K562 (cell line): Measurements from ENCODE around the gene EMC10. TPM values are rescaled to one million over a fixed set of nuclear protein-coding genes. Genes with fewer than 3 reads are reported as not detected.

Source experiments
- ATAC-seq: fragments of 200-7000 bp; cut with Tn5 transposase; 3 replicates; pipeline ENCODE4 v1.9.1; 2020; ENCODE audit warnings: moderate library complexity
- BruUV-seq: library from RNA; stranded (reverse); fragments of 400-500 nt; replicated peaks from 2 replicates; lab custom pipeline; 2021; lab: Mats Ljungman, UMichigan
- CTCF ChIA-PET: fragments of 300-600 bp; formaldehyde crosslinking; extraction: SDS; loops from one replicate; lab custom pipeline; 2021; ENCODE audit warnings: low intra/inter-chr PET ratio; lab: Yijun Ruan, JAX
- POLR2A ChIA-PET: fragments of 300-600, 350-650 bp; sonication (Branson Sonifier 250); formaldehyde crosslinking; extraction: SDS; loops from one replicate; lab custom pipeline; 2021; ENCODE audit warnings: antibody characterized with exemption, inconsistent platforms; lab: Yijun Ruan, JAX
- DNase-seq, 4 experiments: peaks; one replicate each; pipeline versions ENCODE4 v3.0.0 to v3.0.0-alpha.2; 2011 to 2018; ENCODE audit warnings: low spot score in 3 of 4, mixed read lengths in 3 of 4; ENCODE audit errors: extremely low read depth in 1 of 4
- FAIRE-seq: peaks from 2 replicates; lab custom pipeline; 2011; peaks lifted over from hg19 to GRCh38; lab: Jason Lieb, UNC
- H2AFZ ChIP-seq: 2 replicates; pipeline ENCODE4 v1.6.0; 2011; ENCODE audit warnings: low read depth, low read length, control low read depth, inconsistent platforms
- H3K27ac ChIP-seq: fragments of 200-600 bp; 3 replicates; pipeline ENCODE4 v1.8.0; 2011; ENCODE audit warnings: low read depth, mild to moderate bottlenecking, control low read depth, inconsistent platforms, low read length, moderate library complexity, mixed read lengths; ENCODE audit errors: extremely low read depth
- H3K27me3 ChIP-seq, 2 experiments: fragments of 300-600 bp in 1 of 2; 2 replicates in 1 of 2; 3 replicates in 1 of 2; pipeline versions ENCODE4 v1.6.0 to v1.8.0; 2011; ENCODE audit warnings: inconsistent platforms in 2 of 2, low read length in 2 of 2, mild to moderate bottlenecking in 1 of 2, mixed read lengths in 1 of 2, moderate library complexity in 1 of 2; ENCODE audit not compliant: control insufficient read depth in 2 of 2, insufficient read depth in 2 of 2
- H3K36me3 ChIP-seq: fragments of 300-600 bp; 3 replicates; pipeline ENCODE4 v1.8.0; 2011; ENCODE audit warnings: mild to moderate bottlenecking, low read length, inconsistent platforms; ENCODE audit not compliant: control insufficient read depth, insufficient read depth
- H3K4me1 ChIP-seq, 2 experiments: fragments of 200-600 bp in 1 of 2; replicated peaks in 1 of 2; 2 replicates in 1 of 2; 3 replicates in 1 of 2; pipeline versions ENCODE4 v1.5.1 to v1.8.0; 2011; ENCODE audit warnings: inconsistent platforms in 2 of 2, low read length in 2 of 2, mild to moderate bottlenecking in 1 of 2, mixed read lengths in 1 of 2, moderate library complexity in 1 of 2; ENCODE audit not compliant: control insufficient read depth in 2 of 2, insufficient read depth in 2 of 2
- H3K4me2 ChIP-seq: 2 replicates; pipeline ENCODE4 v1.6.1; 2011; ENCODE audit warnings: low read length, control low read depth, inconsistent platforms, mixed read lengths; ENCODE audit not compliant: insufficient read depth
- H3K4me3 ChIP-seq: fragments of 200-600 bp; sonication (generic), shearing (Covaris generic); 2 replicates; pipeline ENCODE4 v1.5.1; 2016; ENCODE audit warnings: control low read depth, inconsistent platforms
- H3K79me2 ChIP-seq: fragments of 200-600 bp; 3 replicates; pipeline ENCODE4 v1.8.0; 2011; ENCODE audit warnings: low read length, inconsistent platforms; ENCODE audit not compliant: control insufficient read depth, insufficient read depth
- H3K9ac ChIP-seq, 2 experiments: 2 replicates each; pipeline versions ENCODE4 v1.6.0 to v1.6.1; 2011; ENCODE audit warnings: low read depth in 2 of 2, low read length in 2 of 2, control low read depth in 1 of 2, inconsistent platforms in 1 of 2, mild to moderate bottlenecking in 1 of 2, mixed read lengths in 1 of 2; ENCODE audit not compliant: insufficient read depth in 1 of 2
- H3K9me1 ChIP-seq: one replicate; pipeline ENCODE4 v1.6.0; 2011; ENCODE audit warnings: inconsistent platforms, mild to moderate bottlenecking, low read length, moderate library complexity; ENCODE audit not compliant: control insufficient read depth, insufficient read depth
- H3K9me3 ChIP-seq: replicated peaks from 2 replicates; pipeline ENCODE4 v1.5.1; 2011; ENCODE audit warnings: low read depth, low read length, inconsistent platforms; ENCODE audit not compliant: control insufficient read depth, insufficient read depth
- H4K20me1 ChIP-seq: replicated peaks from 2 replicates; pipeline ENCODE4 v1.6.1; 2011; ENCODE audit warnings: low read length, inconsistent platforms, mixed read lengths; ENCODE audit not compliant: control insufficient read depth, insufficient read depth
- GATA2 ChIP-seq: sonication (generic); formaldehyde crosslinking; IDR thresholded peaks from 2 replicates; pipeline ENCODE4 v1.4.0; 2020; ENCODE audit warnings: mild to moderate bottlenecking, missing genetic modification reagents
- ID3 ChIP-seq, 2 experiments: fragments of 250-450 bp in 1 of 2; fragments of 450-650 bp in 1 of 2; sonication (Bioruptor Pico) in 1 of 2; IDR thresholded peaks; 2 replicates each; pipeline versions ENCODE4 v1.6.1 to v1.8.0; 2016 to 2021; ENCODE audit warnings: mild to moderate bottlenecking in 2 of 2, moderate library complexity in 2 of 2, missing compliant biosample characterization in 1 of 2, missing genetic modification characterization in 1 of 2
- LEF1 ChIP-seq: fragments of 450-650 bp; IDR thresholded peaks from 2 replicates; pipeline ENCODE4 v1.6.1; 2016; ENCODE audit warnings: mild to moderate bottlenecking
- MLLT1 ChIP-seq, 2 experiments: fragments of 450-650 bp; IDR thresholded peaks; 2 replicates each; pipeline ENCODE4 v1.6.1; 2016
- NCOA2 ChIP-seq, 2 experiments: fragments of 450-650 bp; IDR thresholded peaks; 2 replicates each; pipeline ENCODE4 v1.6.1; 2018; ENCODE audit warnings: mild to moderate bottlenecking in 2 of 2, moderate library complexity in 1 of 2; ENCODE audit not compliant: partially characterized antibody in 2 of 2
- SAFB2 ChIP-seq: fragments of 200-400 bp; formaldehyde crosslinking; IDR thresholded peaks from 2 replicates; pipeline ENCODE4 v1.6.1; 2018; ENCODE audit warnings: borderline replicate concordance, low read length, low read depth, moderate library complexity; ENCODE audit not compliant: severe bottlenecking
- ZNF224 ChIP-seq: sonication (generic); formaldehyde crosslinking; IDR thresholded peaks from 2 replicates; pipeline ENCODE4 v1.8.0; 2022; ENCODE audit warnings: mild to moderate bottlenecking, missing genetic modification reagents
- WGBS: fragments of 100-300 bp; shearing (Covaris generic); methylation state at CpG from one replicate; pipeline ENCODE4 v1.1.6; 2016; ENCODE audit warnings: low coverage, mixed read lengths; ENCODE audit not compliant: insufficient coverage; ENCODE audit errors: missing lambda C conversion rate; 5-methylcytosine and 5-hydroxymethylcytosine counted together
- in situ Hi-C: fragments of 300-500 bp; cut with MboI; formaldehyde crosslinking; loops from 4 replicates; pipeline ENCODE4 v1.15.0; 2018; ENCODE audit warnings: inconsistent platforms, mixed read lengths
- intact Hi-C: fragments of 100-400 bp; cut with micrococcal nuclease; formaldehyde crosslinking; loops from 2 replicates; pipeline ENCODE4 v1.14.2; 2022
- polyA plus RNA-seq, 8 experiments: library from polyadenylated mRNA; depleted of rRNA in 4 of 8; stranded (reverse) in 5 of 8; unstranded in 3 of 8; fragments of >200 nt; fragmentation: Nextera tagmentation in 2 of 8; fragmentation: Illumina TruSeq in 1 of 8; extraction: Ambion mirVana in 2 of 8; extraction: Trizol in 1 of 8; gene quantifications; 2 replicates each; pipeline versions ENCODE4 v1.2.1 to v1.2.3, GENCODE V29; 2011 to 2014; ENCODE audit warnings: inconsistent platforms in 1 of 8, missing spikeins in 1 of 8
- total RNA-seq, 7 experiments: library from RNA; depleted of rRNA in 6 of 7; stranded (reverse); fragments of >200 nt in 6 of 7; fragmentation: Illumina TruSeq in 2 of 7; extraction: Trizol in 2 of 7; gene quantifications; 2 replicates each; pipeline versions ENCODE4 v1.2.1 to v1.2.3, GENCODE V29; 2011 to 2021; ENCODE audit warnings: low replicate concordance in 1 of 7
- TF ChIP-seq, protein P1 (sequence below): fragments of 450-650 bp; conservative IDR thresholded peaks from 2 replicates; pipeline ENCODE4 v1.6.1; 2016; ENCODE audit warnings: missing genetic modification characterization, low read depth, mild to moderate bottlenecking, missing compliant biosample characterization, moderate library complexity

Gene EMC10
- total and polyA plus RNA-seq, 9 of the 15 experiments (the other 6 are each of a cell fraction or from before 2014, with no cell fraction given), result 1.4 to 46.0 (median 13.1) TPM

DNA sequence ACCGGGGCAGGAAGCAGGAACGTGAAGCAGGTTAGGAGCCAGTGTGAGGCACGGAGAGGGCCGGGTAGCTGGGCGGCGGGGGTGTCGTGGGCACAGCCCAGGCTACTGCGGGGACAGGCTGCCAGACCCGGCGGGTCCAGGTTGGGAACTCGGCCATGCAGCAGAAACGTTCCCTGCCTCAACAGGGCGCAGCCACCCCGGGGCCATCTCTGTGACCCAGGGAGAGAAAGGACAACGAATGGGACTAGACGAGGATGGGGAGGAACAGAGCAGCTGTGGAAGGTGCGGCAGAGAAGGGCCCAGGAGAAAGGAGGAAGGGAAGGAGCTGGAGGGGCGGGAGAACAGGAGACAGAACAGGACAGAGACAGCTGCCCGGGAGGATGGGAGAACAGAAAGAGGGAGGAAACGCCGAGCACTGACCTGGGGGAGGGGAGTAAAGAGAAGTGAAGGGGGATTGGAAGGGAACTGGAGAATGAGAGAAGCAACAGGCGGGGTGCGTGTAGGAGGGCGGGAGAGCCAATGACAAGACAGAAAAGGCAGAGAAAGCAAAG, 13.2 kb downstream of the EMC10 start:
- H4K20me1 ChIP-seq, result no peaks in the 10 kb centered on the region
- FAIRE-seq, result no peak

More for the DNA sequence above, 13.2 kb downstream of the EMC10 start:
- intact Hi-C loops (no loop called here), in situ Hi-C loops (no loop called here)
- WGBS, result 32% methylated on average over 18 of the region's 24 CpGs
- ATAC-seq (no peak), DNase-seq (no peak)
- Histone ChIP-seq H3K9me1 (no peaks in the 10 kb centered on the region), H3K36me3 (no peaks in the 10 kb centered on the region), H3K4me1 (peaks cover 3 to 27% of the 10 kb centered on the region in 2 experiments; a peak in 3 of 5 replicates), H3K9me3 (peaks cover 9% of the 10 kb centered on the region), H3K4me2 (no peak overlapping the region), H3K9ac (no peak overlapping the region), H3K4me3 (no peak overlapping the region), H3K27ac (no peak overlapping the region), H3K79me2 (no peaks in the 10 kb centered on the region), H3K27me3 (peaks cover 0 to 10% of the 10 kb centered on the region in 2 experiments; a peak in 2 of 5 replicates), H2AFZ (no peak overlapping the region)
- ChIA-PET CTCF (no interaction called here), POLR2A (interaction anchor here (0.6 kb wide), 1 partner anchor 839 kb away, joined by 4 read pairs; no protein-coding TSS in a partner anchor)
- BruUV-seq, result no TSS peak
- TF ChIP-seq, protein P1, sequence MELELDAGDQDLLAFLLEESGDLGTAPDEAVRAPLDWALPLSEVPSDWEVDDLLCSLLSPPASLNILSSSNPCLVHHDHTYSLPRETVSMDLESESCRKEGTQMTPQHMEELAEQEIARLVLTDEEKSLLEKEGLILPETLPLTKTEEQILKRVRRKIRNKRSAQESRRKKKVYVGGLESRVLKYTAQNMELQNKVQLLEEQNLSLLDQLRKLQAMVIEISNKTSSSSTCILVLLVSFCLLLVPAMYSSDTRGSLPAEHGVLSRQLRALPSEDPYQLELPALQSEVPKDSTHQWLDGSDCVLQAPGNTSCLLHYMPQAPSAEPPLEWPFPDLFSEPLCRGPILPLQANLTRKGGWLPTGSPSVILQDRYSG (tag), result no peak
- TF ChIP-seq SAFB2 (no peak), LEF1 (no peak), GATA2 (no peak), ID3 (CRISPR knock-in tag; IDR thresholded peaks at IDR 0.05) (no peak), ID3 (tag; IDR thresholded peaks at IDR 0.05) (no peak), ZNF224 (CRISPR knock-in tag) (no peak), NCOA2 (IDR thresholded peaks at IDR 0.05; ENCODE audit: partially characterized antibody in 2 of 2) (no peak), MLLT1 (IDR thresholded peaks at IDR 0.05) (no peak)
